PC-3 (cell line): Measurements from ENCODE around the gene OR2V1. TPM values are rescaled to one million over a fixed set of nuclear protein-coding genes. Genes with fewer than 3 reads are reported as not detected.
A peak's percentile ranks its signal among the peaks of the same experiment; 100 is the strongest.
"Not testable (repeated sequence)": the region's sequence is repeated elsewhere in the genome, so short reads cannot be mapped to it uniquely, and the experiment has no call there.

Experiments used
- ATAC-seq: fragments of 200-7000 bp; cut with Tn5 transposase; 2 replicates; pipeline ENCODE4 v1.9.1; 2020; ENCODE audit warnings: mild to moderate bottlenecking, moderate library complexity
- BruUV-seq: library from RNA; stranded (reverse); fragments of 400-500 nt; replicated peaks from 2 replicates; lab custom pipeline; 2021; lab: Mats Ljungman, UMichigan
- CTCF ChIA-PET: fragments of 300-600 bp; sonication (Branson Sonifier 250); formaldehyde crosslinking; loops from one replicate; lab custom pipeline; 2022; ENCODE audit warnings: antibody characterized with exemption; lab: Charles Lee
- POLR2A ChIA-PET: fragments of 300-600 bp; sonication (Branson Sonifier 250); formaldehyde crosslinking; loops from one replicate; lab custom pipeline; 2022; ENCODE audit warnings: antibody characterized with exemption; ENCODE audit not compliant: unreplicated experiment; lab: Charles Lee
- DNase-seq: peaks from one replicate; pipeline ENCODE4 v3.0.0-alpha.2; 2015
- H2AFZ ChIP-seq: fragments of 300-600 bp; sonication (generic); 2 replicates; pipeline ENCODE4 v1.6.0; 2016; ENCODE audit warnings: antibody characterized with exemption, low read length
- H3F3A ChIP-seq: fragments of 300-600 bp; sonication (generic); one replicate; pipeline ENCODE4 v1.6.0; 2017; ENCODE audit warnings: antibody characterized with exemption, low read length, control low read depth, mild to moderate bottlenecking; ENCODE audit not compliant: unreplicated experiment
- H3K27ac ChIP-seq: fragments of 300-600 bp; sonication (generic); 2 replicates; pipeline ENCODE4 v1.5.1; 2016; ENCODE audit warnings: mild to moderate bottlenecking, low read length
- H3K27me3 ChIP-seq: fragments of 300-600 bp; sonication (generic); 2 replicates; pipeline ENCODE4 v1.6.1; 2016; ENCODE audit warnings: low read length, mixed read lengths
- H3K36me3 ChIP-seq: fragments of 300-600 bp; sonication (generic); 2 replicates; pipeline ENCODE4 v1.6.1; 2016; ENCODE audit warnings: low read depth, mixed run types, low read length, mixed read lengths
- H3K4me1 ChIP-seq: fragments of 300-600 bp; sonication (generic); 2 replicates; pipeline ENCODE4 v1.5.1; 2016; ENCODE audit warnings: low read length; ENCODE audit not compliant: insufficient read depth
- H3K4me2 ChIP-seq: fragments of 300-600 bp; sonication (generic); 2 replicates; pipeline ENCODE4 v1.6.0; 2016; ENCODE audit warnings: low read length
- H3K4me3 ChIP-seq: fragments of 300-600 bp; sonication (generic); 2 replicates; pipeline ENCODE4 v1.5.1; 2016; ENCODE audit warnings: mild to moderate bottlenecking, low read length, mixed read lengths
- H3K79me2 ChIP-seq: fragments of 300-600 bp; sonication (generic); 2 replicates; pipeline ENCODE4 v1.6.1; 2017; ENCODE audit warnings: low read length, mixed read lengths
- H3K9ac ChIP-seq: fragments of 300-600 bp; sonication (generic); 2 replicates; pipeline ENCODE4 v1.6.0; 2016; ENCODE audit warnings: mild to moderate bottlenecking, low read length
- H3K9me2 ChIP-seq: fragments of 300-600 bp; sonication (generic); replicated peaks from 2 replicates; pipeline ENCODE4 v1.6.1; 2016; ENCODE audit warnings: mixed run types, low read length, mixed read lengths
- H3K9me3 ChIP-seq: fragments of 300-600 bp; sonication (generic); 2 replicates; pipeline ENCODE4 v1.6.1; 2016; ENCODE audit warnings: low read length, mixed read lengths
- H4K20me1 ChIP-seq: fragments of 300-600 bp; sonication (generic); 2 replicates; pipeline ENCODE4 v1.6.1; 2016; ENCODE audit warnings: low read length, mixed read lengths
- CTCF ChIP-seq: fragments of 300-600 bp; sonication (generic); conservative IDR thresholded peaks from 2 replicates; pipeline ENCODE4 v1.5.1; 2017; ENCODE audit warnings: antibody characterized with exemption, low read depth, mild to moderate bottlenecking, low read length
- EZH2 ChIP-seq: fragments of 300-600 bp; sonication (generic); IDR thresholded peaks from one replicate; pipeline ENCODE4 v1.6.1; 2017; ENCODE audit warnings: antibody characterized with exemption, mild to moderate bottlenecking, low read length; ENCODE audit not compliant: unreplicated experiment
- EZH2phosphoT487 ChIP-seq: fragments of 300-600 bp; sonication (generic); IDR thresholded peaks from 2 replicates; pipeline ENCODE4 v1.6.1; 2018; ENCODE audit warnings: mild to moderate bottlenecking, antibody characterized with exemption, low read length, borderline replicate concordance
- intact Hi-C: fragments of 100-400 bp; cut with micrococcal nuclease; formaldehyde crosslinking; loops from 2 replicates; pipeline ENCODE4 v1.9.0; 2023
- total RNA-seq: library from RNA; depleted of rRNA; stranded (reverse); fragments of >200 nt; gene quantifications from 2 replicates; pipeline ENCODE4 v1.2.3, GENCODE V29; 2014

The OR2V1 gene
- total RNA-seq, 1 experiment from 2014 or later, result not detected

GRCh38 chr5:181133083-181133482 lies 2.1 kb upstream of the OR2V1 start:
- Histone ChIP-seq H3K79me2 (no peaks in the 10 kb centered on the region), H2AFZ (peak overlapping the region; percentile 40; the same call in 1 of the 2 replicates), H3K4me3 (no peak overlapping the region; the same call in 1 of the 2 replicates), H3K27me3 (no peaks in the 10 kb centered on the region), H4K20me1 (no peaks in the 10 kb centered on the region), H3K36me3 (no peaks in the 10 kb centered on the region), H3K4me2 (peak overlapping the region; percentile 72), H3K4me1 (peaks cover 19% of the 10 kb centered on the region), H3F3A (no peaks in the 10 kb centered on the region), H3K9me3 (no peaks in the 10 kb centered on the region), H3K9ac (no peak overlapping the region), H3K27ac (peak overlapping the region; percentile 14; the same call in 1 of the 2 replicates), H3K9me2 (no peaks in the 10 kb centered on the region)
- TF ChIP-seq CTCF (no peak), EZH2phosphoT487 (no peak), EZH2 (no peak)
- ChIA-PET CTCF (no interaction called here), POLR2A (no interaction called here)
- no TSS peak for BruUV-seq
- DNase-seq (no peak), ATAC-seq (no peak)
- intact Hi-C loops, result loop anchor here (1.0 kb wide), 1 partner anchor 19 kb away; no protein-coding TSS in a partner anchor

GRCh38 chr5:181131514-181131913 lies 545 bp upstream of the OR2V1 start:
- TF ChIP-seq EZH2 (no peak), CTCF (no peak), EZH2phosphoT487 (no peak)
- Histone ChIP-seq H3K4me1 (peaks cover 19% of the 10 kb centered on the region), H2AFZ (no peak overlapping the region), H3K9me2 (no peaks in the 10 kb centered on the region), H3K9me3 (no peaks in the 10 kb centered on the region), H3K4me3 (no peak overlapping the region), H3K4me2 (no peak overlapping the region), H3K27me3 (no peaks in the 10 kb centered on the region), H3K36me3 (no peaks in the 10 kb centered on the region), H3K9ac (no peak overlapping the region), H4K20me1 (no peaks in the 10 kb centered on the region), H3F3A (no peaks in the 10 kb centered on the region), H3K79me2 (no peaks in the 10 kb centered on the region), H3K27ac (no peak overlapping the region)
- ATAC-seq (no peak), DNase-seq (no peak)
- no TSS peak for BruUV-seq
- intact Hi-C loops, result no loop called here
- ChIA-PET CTCF (no interaction called here), POLR2A (no interaction called here)

GRCh38 chr5:181130081-181130480 lies 888 bp downstream of the OR2V1 start:
- H3F3A ChIP-seq, H3K4me3 ChIP-seq, H3K4me2 ChIP-seq, H3K79me2 ChIP-seq, intact Hi-C loops, H3K27ac ChIP-seq, DNase-seq, H3K9ac ChIP-seq, ATAC-seq, CTCF ChIA-PET, BruUV-seq, POLR2A ChIA-PET, H3K9me2 ChIP-seq, H3K27me3 ChIP-seq, H4K20me1 ChIP-seq, H3K36me3 ChIP-seq, H2AFZ ChIP-seq, H3K9me3 ChIP-seq: not testable (repeated sequence)
- H3K4me1 ChIP-seq, result peaks cover 19% of the 10 kb centered on the region
